ENCODE measurements around the gene FLCN. TPM values are rescaled to one million over a fixed set of nuclear protein-coding genes. Genes with fewer than 3 reads are reported as not detected.

Gene FLCN
- total and polyA plus RNA-seq, 10 of the 15 experiments (the other 5 are each of a cell fraction or from before 2014, with no cell fraction given): 1.1 to 24.7 (median 10.4) TPM

DNA sequence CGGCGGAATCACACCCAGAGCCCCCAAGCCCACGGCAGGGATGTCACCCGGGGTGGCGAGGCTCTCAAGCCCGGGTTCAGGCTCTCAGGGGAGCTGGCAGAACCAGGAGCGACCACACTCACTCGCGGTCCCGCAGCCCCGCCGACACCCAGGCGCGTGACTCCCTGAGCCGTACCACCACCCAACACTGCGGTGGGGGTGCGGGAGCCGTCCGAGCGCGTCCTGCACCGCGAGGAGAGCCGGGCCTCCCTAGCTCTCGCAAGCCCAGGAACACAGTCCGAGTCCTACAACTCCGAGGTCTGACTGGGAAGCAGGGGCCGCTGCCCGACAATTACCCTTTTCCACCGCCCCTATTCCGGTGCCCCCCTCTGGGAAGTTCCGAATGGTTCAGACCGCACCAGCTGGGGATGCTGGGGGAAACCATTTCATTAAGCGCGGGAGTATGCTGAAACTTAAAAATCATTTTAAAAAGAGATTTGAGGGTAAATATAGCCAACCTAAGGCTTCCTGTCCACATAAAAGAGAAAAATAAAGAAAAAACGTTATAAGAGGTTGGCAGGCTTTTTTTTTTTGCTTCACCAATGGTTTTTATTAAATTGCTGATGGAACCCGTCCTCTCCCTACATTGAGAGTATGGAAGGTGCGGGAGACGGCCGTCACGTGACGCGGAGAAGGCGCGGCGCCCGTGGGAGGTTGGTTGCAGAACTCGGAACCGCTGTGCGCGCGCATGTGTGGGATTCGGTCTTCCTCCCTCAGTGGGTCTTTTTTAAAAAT is at the start of gene FLCN (continued):
- TF ChIP-seq, protein P1, sequence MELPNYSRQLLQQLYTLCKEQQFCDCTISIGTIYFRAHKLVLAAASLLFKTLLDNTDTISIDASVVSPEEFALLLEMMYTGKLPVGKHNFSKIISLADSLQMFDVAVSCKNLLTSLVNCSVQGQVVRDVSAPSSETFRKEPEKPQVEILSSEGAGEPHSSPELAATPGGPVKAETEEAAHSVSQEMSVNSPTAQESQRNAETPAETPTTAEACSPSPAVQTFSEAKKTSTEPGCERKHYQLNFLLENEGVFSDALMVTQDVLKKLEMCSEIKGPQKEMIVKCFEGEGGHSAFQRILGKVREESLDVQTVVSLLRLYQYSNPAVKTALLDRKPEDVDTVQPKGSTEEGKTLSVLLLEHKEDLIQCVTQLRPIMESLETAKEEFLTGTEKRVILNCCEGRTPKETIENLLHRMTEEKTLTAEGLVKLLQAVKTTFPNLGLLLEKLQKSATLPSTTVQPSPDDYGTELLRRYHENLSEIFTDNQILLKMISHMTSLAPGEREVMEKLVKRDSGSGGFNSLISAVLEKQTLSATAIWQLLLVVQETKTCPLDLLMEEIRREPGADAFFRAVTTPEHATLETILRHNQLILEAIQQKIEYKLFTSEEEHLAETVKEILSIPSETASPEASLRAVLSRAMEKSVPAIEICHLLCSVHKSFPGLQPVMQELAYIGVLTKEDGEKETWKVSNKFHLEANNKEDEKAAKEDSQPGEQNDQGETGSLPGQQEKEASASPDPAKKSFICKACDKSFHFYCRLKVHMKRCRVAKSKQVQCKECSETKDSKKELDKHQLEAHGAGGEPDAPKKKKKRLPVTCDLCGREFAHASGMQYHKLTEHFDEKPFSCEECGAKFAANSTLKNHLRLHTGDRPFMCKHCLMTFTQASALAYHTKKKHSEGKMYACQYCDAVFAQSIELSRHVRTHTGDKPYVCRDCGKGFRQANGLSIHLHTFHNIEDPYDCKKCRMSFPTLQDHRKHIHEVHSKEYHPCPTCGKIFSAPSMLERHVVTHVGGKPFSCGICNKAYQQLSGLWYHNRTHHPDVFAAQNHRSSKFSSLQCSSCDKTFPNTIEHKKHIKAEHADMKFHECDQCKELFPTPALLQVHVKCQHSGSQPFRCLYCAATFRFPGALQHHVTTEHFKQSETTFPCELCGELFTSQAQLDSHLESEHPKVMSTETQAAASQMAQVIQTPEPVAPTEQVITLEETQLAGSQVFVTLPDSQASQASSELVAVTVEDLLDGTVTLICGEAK (IDR thresholded peaks at IDR 0.05; ENCODE audit: borderline replicate concordance): 0 out of 2 replicates have a peak, but pooled peaks have one; percentile 27
- TF ChIP-seq SP1 (IDR thresholded peaks at IDR 0.05; ENCODE audit: low read depth, low read length) (peak; percentile 89), ZNF207 (IDR thresholded peaks at IDR 0.05; ENCODE audit: borderline replicate concordance) (peak; percentile 95; the same call in 1 of the 2 replicates), POLR2A (IDR thresholded peaks at IDR 0.05; ENCODE audit: low read depth, low read length) (peak; percentile 90), SMARCA5 (IDR thresholded peaks at IDR 0.05) (0 out of 2 replicates have a peak, but pooled peaks have one; percentile 72), ESRRA (IDR thresholded peaks at IDR 0.05; ENCODE audit: low read length) (no peak), RCOR1 (conservative IDR thresholded peaks at IDR 0.05; ENCODE audit: low read depth, low read length) (no peak), KAT2A (conservative IDR thresholded peaks at IDR 0.05; ENCODE audit: control insufficient read depth, low read depth, low read length) (no peak), SMAD1 (IDR thresholded peaks at IDR 0.05; ENCODE audit: low read depth, partially characterized antibody) (no peak), GABPA (IDR thresholded peaks at IDR 0.05; ENCODE audit: low read depth) (no peak), FOXK2 (IDR thresholded peaks at IDR 0.05) (peak; percentile 100)
- TF ChIP-seq, protein P2, sequence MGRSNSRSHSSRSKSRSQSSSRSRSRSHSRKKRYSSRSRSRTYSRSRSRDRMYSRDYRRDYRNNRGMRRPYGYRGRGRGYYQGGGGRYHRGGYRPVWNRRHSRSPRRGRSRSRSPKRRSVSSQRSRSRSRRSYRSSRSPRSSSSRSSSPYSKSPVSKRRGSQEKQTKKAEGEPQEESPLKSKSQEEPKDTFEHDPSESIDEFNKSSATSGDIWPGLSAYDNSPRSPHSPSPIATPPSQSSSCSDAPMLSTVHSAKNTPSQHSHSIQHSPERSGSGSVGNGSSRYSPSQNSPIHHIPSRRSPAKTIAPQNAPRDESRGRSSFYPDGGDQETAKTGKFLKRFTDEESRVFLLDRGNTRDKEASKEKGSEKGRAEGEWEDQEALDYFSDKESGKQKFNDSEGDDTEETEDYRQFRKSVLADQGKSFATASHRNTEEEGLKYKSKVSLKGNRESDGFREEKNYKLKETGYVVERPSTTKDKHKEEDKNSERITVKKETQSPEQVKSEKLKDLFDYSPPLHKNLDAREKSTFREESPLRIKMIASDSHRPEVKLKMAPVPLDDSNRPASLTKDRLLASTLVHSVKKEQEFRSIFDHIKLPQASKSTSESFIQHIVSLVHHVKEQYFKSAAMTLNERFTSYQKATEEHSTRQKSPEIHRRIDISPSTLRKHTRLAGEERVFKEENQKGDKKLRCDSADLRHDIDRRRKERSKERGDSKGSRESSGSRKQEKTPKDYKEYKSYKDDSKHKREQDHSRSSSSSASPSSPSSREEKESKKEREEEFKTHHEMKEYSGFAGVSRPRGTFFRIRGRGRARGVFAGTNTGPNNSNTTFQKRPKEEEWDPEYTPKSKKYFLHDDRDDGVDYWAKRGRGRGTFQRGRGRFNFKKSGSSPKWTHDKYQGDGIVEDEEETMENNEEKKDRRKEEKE (IDR thresholded peaks at IDR 0.05): peak; percentile 100
- TF ChIP-seq, protein P3, sequence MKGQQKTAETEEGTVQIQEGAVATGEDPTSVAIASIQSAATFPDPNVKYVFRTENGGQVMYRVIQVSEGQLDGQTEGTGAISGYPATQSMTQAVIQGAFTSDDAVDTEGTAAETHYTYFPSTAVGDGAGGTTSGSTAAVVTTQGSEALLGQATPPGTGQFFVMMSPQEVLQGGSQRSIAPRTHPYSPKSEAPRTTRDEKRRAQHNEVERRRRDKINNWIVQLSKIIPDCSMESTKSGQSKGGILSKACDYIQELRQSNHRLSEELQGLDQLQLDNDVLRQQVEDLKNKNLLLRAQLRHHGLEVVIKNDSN (IDR thresholded peaks at IDR 0.05; ENCODE audit: borderline replicate concordance, extremely low read length, insufficient read depth, low read depth, low read length): peak; percentile 94
- TF ChIP-seq, protein P4, sequence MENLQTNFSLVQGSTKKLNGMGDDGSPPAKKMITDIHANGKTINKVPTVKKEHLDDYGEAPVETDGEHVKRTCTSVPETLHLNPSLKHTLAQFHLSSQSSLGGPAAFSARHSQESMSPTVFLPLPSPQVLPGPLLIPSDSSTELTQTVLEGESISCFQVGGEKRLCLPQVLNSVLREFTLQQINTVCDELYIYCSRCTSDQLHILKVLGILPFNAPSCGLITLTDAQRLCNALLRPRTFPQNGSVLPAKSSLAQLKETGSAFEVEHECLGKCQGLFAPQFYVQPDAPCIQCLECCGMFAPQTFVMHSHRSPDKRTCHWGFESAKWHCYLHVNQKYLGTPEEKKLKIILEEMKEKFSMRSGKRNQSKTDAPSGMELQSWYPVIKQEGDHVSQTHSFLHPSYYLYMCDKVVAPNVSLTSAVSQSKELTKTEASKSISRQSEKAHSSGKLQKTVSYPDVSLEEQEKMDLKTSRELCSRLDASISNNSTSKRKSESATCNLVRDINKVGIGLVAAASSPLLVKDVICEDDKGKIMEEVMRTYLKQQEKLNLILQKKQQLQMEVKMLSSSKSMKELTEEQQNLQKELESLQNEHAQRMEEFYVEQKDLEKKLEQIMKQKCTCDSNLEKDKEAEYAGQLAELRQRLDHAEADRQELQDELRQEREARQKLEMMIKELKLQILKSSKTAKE (IDR thresholded peaks at IDR 0.05; ENCODE audit: low read depth, poor library complexity, severe bottlenecking): peak; percentile 98
- TF ChIP-seq, protein P5, sequence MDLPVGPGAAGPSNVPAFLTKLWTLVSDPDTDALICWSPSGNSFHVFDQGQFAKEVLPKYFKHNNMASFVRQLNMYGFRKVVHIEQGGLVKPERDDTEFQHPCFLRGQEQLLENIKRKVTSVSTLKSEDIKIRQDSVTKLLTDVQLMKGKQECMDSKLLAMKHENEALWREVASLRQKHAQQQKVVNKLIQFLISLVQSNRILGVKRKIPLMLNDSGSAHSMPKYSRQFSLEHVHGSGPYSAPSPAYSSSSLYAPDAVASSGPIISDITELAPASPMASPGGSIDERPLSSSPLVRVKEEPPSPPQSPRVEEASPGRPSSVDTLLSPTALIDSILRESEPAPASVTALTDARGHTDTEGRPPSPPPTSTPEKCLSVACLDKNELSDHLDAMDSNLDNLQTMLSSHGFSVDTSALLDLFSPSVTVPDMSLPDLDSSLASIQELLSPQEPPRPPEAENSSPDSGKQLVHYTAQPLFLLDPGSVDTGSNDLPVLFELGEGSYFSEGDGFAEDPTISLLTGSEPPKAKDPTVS (IDR thresholded peaks at IDR 0.05; ENCODE audit: low read depth, low read length): peak; percentile 36; the same call in 1 of the 2 replicates
- TF ChIP-seq, protein P6, sequence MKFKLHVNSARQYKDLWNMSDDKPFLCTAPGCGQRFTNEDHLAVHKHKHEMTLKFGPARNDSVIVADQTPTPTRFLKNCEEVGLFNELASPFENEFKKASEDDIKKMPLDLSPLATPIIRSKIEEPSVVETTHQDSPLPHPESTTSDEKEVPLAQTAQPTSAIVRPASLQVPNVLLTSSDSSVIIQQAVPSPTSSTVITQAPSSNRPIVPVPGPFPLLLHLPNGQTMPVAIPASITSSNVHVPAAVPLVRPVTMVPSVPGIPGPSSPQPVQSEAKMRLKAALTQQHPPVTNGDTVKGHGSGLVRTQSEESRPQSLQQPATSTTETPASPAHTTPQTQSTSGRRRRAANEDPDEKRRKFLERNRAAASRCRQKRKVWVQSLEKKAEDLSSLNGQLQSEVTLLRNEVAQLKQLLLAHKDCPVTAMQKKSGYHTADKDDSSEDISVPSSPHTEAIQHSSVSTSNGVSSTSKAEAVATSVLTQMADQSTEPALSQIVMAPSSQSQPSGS (IDR thresholded peaks at IDR 0.05; ENCODE audit: low read length): no peak
